GM19351 (cell line): ENCODE data around the gene IER2.
"Not testable (repeated sequence)": the region's sequence is repeated elsewhere in the genome, so short reads cannot be mapped to it uniquely, and the experiment has no call there.

Experiments
- ATAC-seq: cut with Tn5 transposase; IDR thresholded peaks from one replicate; pipeline ENCODE4 v1.9.1; 2021; ENCODE audit warnings: mild to moderate bottlenecking, moderate library complexity; ENCODE audit not compliant: unreplicated experiment

Gene IER2

GRCh38 chr19:13190781-13191540 is 40.8 kb downstream of the IER2 start:
- no peak for ATAC-seq

GRCh38 chr19:13195678-13196077 is 45.5 kb downstream of the IER2 start:
- no peak for ATAC-seq

DNA sequence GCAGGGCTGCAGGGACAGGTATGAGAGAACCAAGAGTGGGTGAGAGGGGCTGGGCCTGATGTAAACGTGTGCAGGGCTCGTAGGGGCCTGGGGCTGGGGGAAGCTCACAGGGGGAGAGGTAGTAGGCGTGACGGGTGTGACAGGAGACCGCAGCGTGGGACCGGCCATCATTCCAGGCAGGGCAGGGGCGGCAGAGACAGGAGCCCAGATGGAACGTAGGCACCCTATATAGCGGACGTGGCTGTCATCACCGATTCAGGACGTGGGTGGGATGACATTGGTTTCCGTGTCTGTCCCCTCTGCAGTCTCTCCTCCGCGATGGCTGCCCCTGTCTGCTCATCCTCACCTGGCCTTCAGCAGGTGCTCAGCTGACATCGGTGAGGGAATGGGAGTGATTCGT is 48.4 kb downstream of the IER2 start:
- ATAC-seq: no peak

DNA sequence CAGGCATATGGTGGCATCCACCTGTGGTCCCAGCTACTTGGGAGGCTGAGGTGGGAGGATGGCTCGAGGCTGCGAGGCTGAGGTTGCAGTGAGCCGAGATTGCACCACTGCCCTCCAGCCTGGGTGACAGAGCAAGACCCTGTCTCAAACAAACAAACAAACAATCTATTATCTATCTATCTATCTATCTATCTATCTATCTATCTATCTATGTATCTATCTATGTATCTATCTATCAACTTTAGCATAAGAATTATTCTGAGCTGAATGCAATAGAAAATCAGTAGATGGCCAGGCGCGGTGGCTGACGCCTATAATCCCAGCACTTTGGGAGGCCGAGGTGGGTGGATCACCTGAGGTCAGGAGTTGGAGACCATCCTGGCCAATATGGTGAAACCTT is 51.9 kb downstream of the IER2 start:
- ATAC-seq: not testable (repeated sequence)
